Measurements from ENCODE around the gene ITPR1.

ITPR1 gene

GRCh38 chr3:4491855-4492207 lies 1.3 kb upstream of the ITPR1 start:
- DNase-seq (ENCODE audit: low read depth) = no peak

DNA sequence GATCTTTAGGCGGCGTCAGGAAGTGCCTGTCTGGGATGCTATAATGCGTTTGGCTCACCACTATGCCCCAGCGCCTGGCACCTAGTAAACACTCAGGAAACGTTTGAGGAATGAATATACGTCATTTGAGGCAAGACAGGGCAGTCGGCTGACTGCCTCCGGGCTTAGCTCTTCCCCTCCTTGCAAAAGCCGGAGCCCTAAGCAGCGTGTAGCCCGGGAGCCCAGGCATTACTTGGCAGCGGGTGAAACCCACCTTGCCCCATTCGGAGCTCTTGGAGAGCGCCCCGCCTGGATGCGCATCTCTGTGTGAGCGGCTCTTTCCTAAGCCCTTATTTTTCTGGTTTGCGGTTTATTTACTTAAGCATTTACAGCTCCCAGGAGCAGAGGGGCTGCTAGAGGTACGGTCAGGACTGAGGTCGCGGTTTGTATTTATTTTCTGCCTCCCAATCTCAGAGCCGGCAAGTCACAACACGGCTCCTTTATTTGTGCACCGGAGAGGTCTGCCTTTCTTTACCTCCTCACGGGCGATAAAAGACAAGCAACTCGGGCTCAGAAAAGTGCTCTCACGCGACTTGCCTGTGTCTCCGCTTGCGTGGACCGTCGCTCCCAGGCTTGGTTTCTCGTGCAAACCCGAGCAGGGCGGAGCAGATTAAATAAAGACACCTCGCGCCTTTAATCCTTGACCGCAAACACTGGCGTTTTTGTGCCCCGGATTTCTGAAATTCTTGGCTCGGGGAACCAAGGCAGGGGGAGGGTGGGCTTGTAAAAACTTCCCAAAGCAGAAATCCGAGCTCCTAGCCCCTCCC lies 737 bp upstream of the ITPR1 start:
- peak; percentile 19 for DNase-seq (ENCODE audit: low read depth)

GRCh38 chr3:4493941-4494894 lies 1.1 kb downstream of the ITPR1 start:
- DNase-seq (ENCODE audit: low read depth) = no peak

DNA sequence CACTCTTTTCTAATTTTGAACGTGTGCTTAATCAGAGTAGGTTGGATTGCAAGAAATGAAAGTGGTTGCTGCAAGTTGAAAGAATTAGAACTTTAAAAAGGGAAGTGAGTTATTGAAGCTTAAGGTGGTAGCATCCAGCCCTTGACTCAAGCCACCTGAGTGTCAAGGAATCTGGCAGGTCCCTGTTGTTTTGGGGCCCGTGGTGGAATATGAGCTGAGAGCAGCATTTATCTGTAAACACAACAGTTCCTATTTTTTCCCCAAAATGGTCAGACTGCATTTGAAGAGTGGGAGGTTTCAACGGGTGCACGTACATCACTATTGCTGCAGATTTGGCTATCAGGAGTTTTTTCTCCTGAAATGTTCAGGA lies 1.7 kb downstream of the ITPR1 start:
- DNase-seq (ENCODE audit: low read depth) = no peak

GRCh38 chr3:4495294-4496086 lies 2.3 kb downstream of the ITPR1 start:
- no peak for DNase-seq (ENCODE audit: low read depth)

GRCh38 chr3:4496087-4496452 lies 2.9 kb downstream of the ITPR1 start:
- DNase-seq (ENCODE audit: low read depth) = no peak

DNA sequence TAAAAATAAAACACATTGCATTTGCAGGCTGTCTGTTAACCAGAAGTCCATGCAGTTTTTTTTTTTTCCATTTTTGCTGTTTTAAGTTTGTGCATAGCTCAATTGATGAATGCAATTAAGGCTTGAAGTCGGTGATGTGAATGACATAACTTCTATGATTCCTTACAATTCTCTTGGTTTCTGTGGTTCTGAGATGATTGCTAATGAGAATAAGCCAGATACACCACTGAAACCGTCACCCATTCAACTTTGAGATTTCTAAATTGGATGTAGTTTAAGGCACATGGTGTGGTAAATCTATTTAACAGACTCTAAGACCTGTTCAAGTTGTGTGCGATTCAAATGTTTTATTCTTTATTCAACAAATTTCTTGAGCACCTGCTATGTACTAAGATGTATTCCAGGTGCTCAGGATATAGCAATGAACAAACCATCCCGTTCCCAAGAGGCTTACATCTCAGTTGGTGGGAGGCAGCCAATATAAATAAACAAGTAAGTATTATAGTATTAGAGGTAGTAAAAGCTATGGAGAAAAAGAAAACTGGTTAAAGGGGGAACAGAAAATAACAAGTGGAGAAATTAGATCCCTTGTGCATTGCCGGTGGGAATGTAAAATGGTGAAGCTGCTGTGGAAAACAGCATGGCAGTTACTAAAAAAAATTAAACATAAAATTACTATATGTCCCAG lies 4.0 kb downstream of the ITPR1 start:
- DNase-seq (ENCODE audit: low read depth) = no peak

GRCh38 chr3:4497843-4498324 lies 4.7 kb downstream of the ITPR1 start:
- DNase-seq (ENCODE audit: low read depth) = no peak

DNA sequence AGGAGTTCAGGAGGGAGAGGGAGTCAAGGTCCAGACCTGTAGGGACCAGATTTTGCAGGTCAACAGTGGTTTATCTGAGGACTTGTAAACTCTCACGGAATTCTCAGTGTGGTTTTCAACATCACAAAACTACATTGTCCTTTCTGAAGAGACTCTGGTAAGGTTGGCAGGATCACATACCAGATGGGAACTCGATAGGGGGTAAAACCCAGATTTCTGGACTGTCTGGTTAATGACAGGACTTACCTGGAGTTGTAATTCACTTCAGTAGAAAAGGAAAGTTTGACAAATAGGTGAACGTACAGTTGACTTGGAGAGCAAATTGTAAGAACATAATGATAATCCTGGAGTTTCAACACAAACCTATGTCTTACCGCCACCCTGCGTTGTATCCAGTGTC lies 5.3 kb downstream of the ITPR1 start:
- no peak for DNase-seq (ENCODE audit: low read depth)

DNA sequence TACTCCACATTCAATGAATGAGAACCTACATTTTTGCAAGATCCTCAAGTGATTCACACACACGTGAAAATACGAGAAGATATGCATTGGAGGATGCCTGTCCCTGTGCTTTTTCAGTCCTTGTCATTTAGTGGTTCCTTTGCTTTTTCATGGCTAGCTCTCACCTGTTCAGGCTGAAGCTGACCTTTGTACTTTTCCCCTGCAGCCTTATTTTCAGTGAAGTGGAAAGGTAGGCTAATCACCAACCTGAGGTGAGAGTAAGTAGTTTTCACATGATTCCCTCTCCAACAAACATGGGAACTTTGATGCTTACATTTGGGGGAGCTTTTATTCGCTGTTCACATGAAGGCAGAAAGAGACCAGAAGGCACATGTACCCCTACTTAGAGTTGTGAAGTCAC lies 8.3 kb downstream of the ITPR1 start:
- no peak for DNase-seq (ENCODE audit: low read depth)

GRCh38 chr3:4501927-4502326 lies 8.8 kb downstream of the ITPR1 start:
- DNase-seq (ENCODE audit: low read depth) = no peak

DNA sequence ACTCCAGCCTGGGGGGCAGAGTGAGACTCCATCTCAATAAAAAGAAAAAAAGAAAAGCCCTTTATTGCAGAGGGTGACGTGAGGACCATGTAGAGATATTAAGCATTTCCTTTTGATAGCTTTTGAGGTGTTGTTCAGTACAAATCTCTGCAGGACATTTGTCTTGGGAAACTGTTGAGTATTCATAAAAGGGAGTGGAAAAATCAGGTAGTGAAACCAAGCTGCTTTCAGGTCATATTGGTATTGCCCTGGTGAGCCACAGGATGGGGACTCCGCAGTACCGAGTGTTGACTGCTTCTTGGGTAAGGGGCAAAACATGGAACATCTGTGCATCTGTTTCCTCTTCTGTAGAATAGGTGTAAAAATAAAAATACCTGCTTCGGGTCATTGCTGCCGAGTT lies 9.9 kb downstream of the ITPR1 start:
- DNase-seq (ENCODE audit: low read depth) = no peak

DNA sequence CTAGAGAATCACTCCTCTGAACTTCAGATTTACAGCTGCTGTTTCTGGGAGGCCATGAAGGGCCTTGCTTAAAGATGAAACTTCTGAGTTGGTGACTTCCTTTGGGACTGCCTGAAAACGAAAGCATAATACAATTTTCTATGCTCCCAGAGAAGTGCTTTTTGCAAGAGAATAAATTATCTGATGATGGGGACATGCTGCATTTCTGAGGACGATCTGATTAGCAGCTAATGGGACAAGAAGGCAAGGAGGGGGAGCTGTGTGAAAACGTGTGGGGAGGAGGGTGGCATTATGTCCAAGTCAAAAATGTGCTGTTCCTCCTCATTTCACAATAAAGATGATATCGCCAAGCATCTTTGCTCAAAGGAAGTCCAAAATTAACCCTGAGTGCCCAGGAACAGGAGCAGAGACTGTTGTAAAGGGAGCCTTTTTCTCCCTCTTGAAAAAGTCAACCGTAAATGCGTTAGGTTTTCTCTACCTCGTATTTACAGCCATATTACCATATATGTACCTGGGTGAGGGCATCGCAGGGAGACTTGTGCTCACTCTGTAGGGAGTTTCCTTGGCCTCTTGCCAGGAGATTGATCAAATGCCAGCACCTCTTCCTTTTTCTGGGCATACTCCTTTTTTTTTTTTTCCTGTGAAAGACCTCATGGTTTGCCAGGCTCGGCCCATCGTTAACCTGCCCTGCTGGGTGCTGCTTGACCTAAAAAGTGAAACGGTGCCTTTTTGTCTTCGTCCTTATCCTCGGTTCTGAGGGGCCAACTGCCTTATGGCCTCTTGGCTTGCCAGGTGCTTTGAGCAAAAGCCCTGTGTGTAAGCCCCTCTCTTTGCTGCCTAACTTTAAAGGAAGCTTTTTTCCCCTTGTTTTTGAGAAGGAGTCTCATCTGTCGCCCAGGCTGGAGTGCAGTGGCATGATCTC lies 11.5 kb downstream of the ITPR1 start:
- no peak for DNase-seq (ENCODE audit: low read depth)

GRCh38 chr3:4505688-4506558 lies 12.8 kb downstream of the ITPR1 start:
- DNase-seq (ENCODE audit: low read depth) = no peak

- DNase-seq (ENCODE audit: low read depth) = no peak
These were observed 13.4 kb downstream of the ITPR1 start for GRCh38 chr3:4506559-4507023.

- no peak for DNase-seq (ENCODE audit: low read depth)
These were observed 14.0 kb downstream of the ITPR1 start for GRCh38 chr3:4507024-4507596.

DNA sequence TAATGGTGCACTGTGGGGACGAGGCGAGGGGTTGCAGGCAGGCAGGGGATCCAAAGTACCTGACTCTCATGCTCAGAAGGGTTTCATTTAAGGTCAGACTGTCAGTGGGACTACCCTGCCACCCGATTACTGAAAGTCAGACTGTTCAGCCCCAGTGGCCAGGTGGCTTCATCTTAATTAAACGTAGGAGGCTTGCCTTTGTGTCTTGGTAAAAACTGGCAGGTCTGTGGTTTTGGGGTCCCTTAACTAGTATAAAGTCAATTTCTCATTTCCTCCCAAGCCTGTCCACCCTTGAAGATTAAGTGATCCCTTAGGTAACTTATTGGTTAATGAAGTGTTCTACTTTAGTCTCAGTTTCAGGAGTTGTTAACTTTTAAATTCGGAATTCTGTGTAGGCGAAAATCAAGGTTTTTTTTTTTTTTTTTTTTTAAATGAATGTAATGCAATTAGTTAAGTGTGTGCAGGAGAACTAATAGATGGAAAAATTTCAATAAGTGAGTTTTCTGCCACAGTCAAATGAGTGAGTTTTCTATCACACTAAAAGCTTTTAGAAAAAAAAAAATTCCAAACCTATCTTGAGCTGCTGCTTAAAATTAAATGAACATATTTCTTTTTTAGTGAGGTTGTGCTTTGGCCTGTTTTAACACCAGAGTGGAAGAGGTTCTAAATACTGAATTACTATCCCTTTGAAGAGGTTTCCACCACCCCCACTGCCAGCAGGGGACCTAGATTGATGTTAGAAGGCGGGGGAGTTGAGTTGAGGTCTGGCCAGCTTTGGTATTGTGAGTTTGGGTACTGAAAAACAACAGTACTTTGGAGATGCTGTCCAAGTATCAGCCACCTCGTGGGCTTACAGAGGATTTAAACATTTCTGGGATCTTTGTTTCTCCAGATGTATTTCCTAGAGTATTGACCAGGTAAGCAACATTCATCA lies 15.2 kb downstream of the ITPR1 start:
- DNase-seq (ENCODE audit: low read depth) = no peak

DNA sequence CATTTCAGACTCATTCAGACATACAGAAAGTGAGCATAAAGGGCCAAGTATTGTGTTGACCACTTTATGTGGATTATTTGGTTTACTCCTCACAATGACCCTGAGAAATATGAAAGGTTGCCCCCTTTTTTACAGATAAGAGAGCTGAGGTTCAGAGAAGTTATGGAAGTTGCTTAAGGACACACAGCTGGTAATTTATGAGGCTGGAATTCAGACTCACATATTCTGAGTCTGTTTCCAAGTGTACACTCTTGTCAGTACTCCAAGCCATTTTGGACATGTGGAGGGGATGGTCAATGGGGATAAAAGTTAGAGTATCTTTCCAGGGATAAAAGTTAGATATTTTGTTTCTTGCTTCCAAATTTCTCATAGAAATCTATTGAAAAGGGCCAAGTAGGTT lies 15.9 kb downstream of the ITPR1 start:
- DNase-seq (ENCODE audit: low read depth) = no peak

Data from stimulated activated CD8-positive, alpha-beta memory T cell treated with anti-CD3 and anti-CD28 coated beads, Interleukin-12 subunit alpha, Interleukin-12 subunit beta, amount 100 ng/mL, for 4 hours (primary cell).